ENCODE data around the gene CLNK.

Gene CLNK

GRCh38 chr4:10554121-10554520, 130.4 kb downstream of the CLNK start:
- Histone ChIP-seq H3K4me2 (ENCODE audit: low read length) (peak overlapping the region; percentile 46), H3K27me3 (ENCODE audit: low read depth, low read length) (peaks cover 16% of the 10 kb centered on the region), H3K79me2 (ENCODE audit: low read length) (no peaks in the 10 kb centered on the region), H4K20me1 (ENCODE audit: insufficient read depth, low read length) (no peaks in the 10 kb centered on the region), H2AFZ (ENCODE audit: low read depth, low read length) (no peak overlapping the region), H3K4me1 (ENCODE audit: low read length) (peaks cover 22% of the 10 kb centered on the region), H3K36me3 (replicated peaks; ENCODE audit: low read depth, low read length) (no peaks in the 10 kb centered on the region), H3K9me3 (ENCODE audit: insufficient read depth, low read length) (no peaks in the 10 kb centered on the region), H3K4me3 (ENCODE audit: low read length) (peak overlapping the region; percentile 5; the same call in 1 of the 2 replicates), H3K27ac (ENCODE audit: low read length) (no peak overlapping the region), H3K9ac (ENCODE audit: low read length) (no peak overlapping the region)
- no peak for TF ChIP-seq EZH2phosphoT487 (IDR thresholded peaks at IDR 0.05; ENCODE audit: low read depth)
- TF ChIP-seq, protein P1, sequence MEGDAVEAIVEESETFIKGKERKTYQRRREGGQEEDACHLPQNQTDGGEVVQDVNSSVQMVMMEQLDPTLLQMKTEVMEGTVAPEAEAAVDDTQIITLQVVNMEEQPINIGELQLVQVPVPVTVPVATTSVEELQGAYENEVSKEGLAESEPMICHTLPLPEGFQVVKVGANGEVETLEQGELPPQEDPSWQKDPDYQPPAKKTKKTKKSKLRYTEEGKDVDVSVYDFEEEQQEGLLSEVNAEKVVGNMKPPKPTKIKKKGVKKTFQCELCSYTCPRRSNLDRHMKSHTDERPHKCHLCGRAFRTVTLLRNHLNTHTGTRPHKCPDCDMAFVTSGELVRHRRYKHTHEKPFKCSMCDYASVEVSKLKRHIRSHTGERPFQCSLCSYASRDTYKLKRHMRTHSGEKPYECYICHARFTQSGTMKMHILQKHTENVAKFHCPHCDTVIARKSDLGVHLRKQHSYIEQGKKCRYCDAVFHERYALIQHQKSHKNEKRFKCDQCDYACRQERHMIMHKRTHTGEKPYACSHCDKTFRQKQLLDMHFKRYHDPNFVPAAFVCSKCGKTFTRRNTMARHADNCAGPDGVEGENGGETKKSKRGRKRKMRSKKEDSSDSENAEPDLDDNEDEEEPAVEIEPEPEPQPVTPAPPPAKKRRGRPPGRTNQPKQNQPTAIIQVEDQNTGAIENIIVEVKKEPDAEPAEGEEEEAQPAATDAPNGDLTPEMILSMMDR (IDR thresholded peaks at IDR 0.05; ENCODE audit: low read depth, low read length), result no peak

GRCh38 chr4:10552591-10553280, 131.8 kb downstream of the CLNK start:
- no peak overlapping the region for H3K9ac ChIP-seq (ENCODE audit: low read length)

GRCh38 chr4:10535912-10536311, 148.7 kb downstream of the CLNK start:
- no peak overlapping the region for H3K27ac ChIP-seq (ENCODE audit: low read length)
- H3K4me3 ChIP-seq (ENCODE audit: low read length), result no peak overlapping the region
- peaks cover 29% of the 10 kb centered on the region for H3K27me3 ChIP-seq (ENCODE audit: low read depth, low read length)
- H3K4me2 ChIP-seq (ENCODE audit: low read length), result no peak overlapping the region
- H3K79me2 ChIP-seq (ENCODE audit: low read length), result no peaks in the 10 kb centered on the region
- peaks cover 9% of the 10 kb centered on the region; the same call in 1 of the 2 replicates for H3K4me1 ChIP-seq (ENCODE audit: low read length)
- H2AFZ ChIP-seq (ENCODE audit: low read depth, low read length), result no peak overlapping the region
- no peaks in the 10 kb centered on the region for H3K36me3 ChIP-seq (replicated peaks; ENCODE audit: low read depth, low read length)
- H4K20me1 ChIP-seq (ENCODE audit: insufficient read depth, low read length), result no peaks in the 10 kb centered on the region; the same call in 1 of the 2 replicates
- no peak for TF ChIP-seq EZH2phosphoT487 (IDR thresholded peaks at IDR 0.05; ENCODE audit: low read depth)
- TF ChIP-seq, protein P1 (IDR thresholded peaks at IDR 0.05; ENCODE audit: low read depth, low read length), result no peak
- H3K9ac ChIP-seq (ENCODE audit: low read length), result no peak overlapping the region
- H3K9me3 ChIP-seq (ENCODE audit: insufficient read depth, low read length), result no peaks in the 10 kb centered on the region

More at GRCh38 chr4:10552591-10553280, 131.8 kb downstream of the CLNK start:
- no peaks in the 10 kb centered on the region for H3K79me2 ChIP-seq (ENCODE audit: low read length)
- peaks cover 21% of the 10 kb centered on the region for H3K27me3 ChIP-seq (ENCODE audit: low read depth, low read length)
- H3K4me2 ChIP-seq (ENCODE audit: low read length), result peak overlapping the region; percentile 19; the same call in 1 of the 2 replicates
- no peaks in the 10 kb centered on the region for H3K36me3 ChIP-seq (replicated peaks; ENCODE audit: low read depth, low read length)
- peaks cover 22% of the 10 kb centered on the region for H3K4me1 ChIP-seq (ENCODE audit: low read length)
- no peak overlapping the region for H2AFZ ChIP-seq (ENCODE audit: low read depth, low read length)
- H3K27ac ChIP-seq (ENCODE audit: low read length), result no peak overlapping the region
- H3K9me3 ChIP-seq (ENCODE audit: insufficient read depth, low read length), result no peaks in the 10 kb centered on the region
- no peaks in the 10 kb centered on the region for H4K20me1 ChIP-seq (ENCODE audit: insufficient read depth, low read length)
- TF ChIP-seq, protein P1 (IDR thresholded peaks at IDR 0.05; ENCODE audit: low read depth, low read length), result no peak
- TF ChIP-seq EZH2phosphoT487 (IDR thresholded peaks at IDR 0.05; ENCODE audit: low read depth), result no peak
- H3K4me3 ChIP-seq (ENCODE audit: low read length), result no peak overlapping the region

DNA sequence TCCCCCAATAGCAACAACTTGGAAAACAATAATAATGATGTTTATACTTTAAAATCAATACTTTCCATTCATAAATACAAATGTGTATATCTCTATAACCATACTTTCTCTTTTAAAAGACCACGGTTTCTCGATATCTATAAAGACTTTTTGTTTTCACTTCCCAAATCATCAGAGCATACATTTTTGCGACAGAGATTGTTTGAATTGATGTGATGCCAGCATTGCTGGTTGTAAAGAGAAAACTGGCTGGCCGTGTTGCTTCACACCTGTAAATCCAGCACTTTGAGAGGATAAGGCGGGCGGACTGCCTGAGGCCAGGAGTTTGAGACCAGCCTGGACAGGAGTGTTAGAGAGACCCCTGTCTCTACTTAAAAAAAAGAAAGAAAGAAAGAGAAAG, 149.7 kb downstream of the CLNK start:
- Histone ChIP-seq H2AFZ (ENCODE audit: low read depth, low read length) (no peak overlapping the region), H3K4me2 (ENCODE audit: low read length) (peak overlapping the region; percentile 10), H3K79me2 (ENCODE audit: low read length) (no peaks in the 10 kb centered on the region), H3K36me3 (replicated peaks; ENCODE audit: low read depth, low read length) (no peaks in the 10 kb centered on the region), H3K27ac (ENCODE audit: low read length) (no peak overlapping the region), H4K20me1 (ENCODE audit: insufficient read depth, low read length) (no peaks in the 10 kb centered on the region; the same call in 1 of the 2 replicates), H3K27me3 (ENCODE audit: low read depth, low read length) (peaks cover 29% of the 10 kb centered on the region), H3K9ac (ENCODE audit: low read length) (no peak overlapping the region), H3K9me3 (ENCODE audit: insufficient read depth, low read length) (no peaks in the 10 kb centered on the region), H3K4me3 (ENCODE audit: low read length) (no peak overlapping the region), H3K4me1 (ENCODE audit: low read length) (peaks cover 9% of the 10 kb centered on the region; the same call in 1 of the 2 replicates)
- TF ChIP-seq, protein P1 (IDR thresholded peaks at IDR 0.05; ENCODE audit: low read depth, low read length), result no peak
- no peak for TF ChIP-seq EZH2phosphoT487 (IDR thresholded peaks at IDR 0.05; ENCODE audit: low read depth)

Data from OCI-LY3 (cell line).